Brain pericyte (primary cell): Measurements from ENCODE around the gene OR7A5.
"Not testable (repeated sequence)": the region's sequence is repeated elsewhere in the genome, so short reads cannot be mapped to it uniquely, and the experiment has no call there.

Experiments
- DNase-seq: peaks from one replicate; pipeline ENCODE4 v3.0.0-alpha.2; 2012; ENCODE audit warnings: low read depth, low spot score

OR7A5 gene

DNA sequence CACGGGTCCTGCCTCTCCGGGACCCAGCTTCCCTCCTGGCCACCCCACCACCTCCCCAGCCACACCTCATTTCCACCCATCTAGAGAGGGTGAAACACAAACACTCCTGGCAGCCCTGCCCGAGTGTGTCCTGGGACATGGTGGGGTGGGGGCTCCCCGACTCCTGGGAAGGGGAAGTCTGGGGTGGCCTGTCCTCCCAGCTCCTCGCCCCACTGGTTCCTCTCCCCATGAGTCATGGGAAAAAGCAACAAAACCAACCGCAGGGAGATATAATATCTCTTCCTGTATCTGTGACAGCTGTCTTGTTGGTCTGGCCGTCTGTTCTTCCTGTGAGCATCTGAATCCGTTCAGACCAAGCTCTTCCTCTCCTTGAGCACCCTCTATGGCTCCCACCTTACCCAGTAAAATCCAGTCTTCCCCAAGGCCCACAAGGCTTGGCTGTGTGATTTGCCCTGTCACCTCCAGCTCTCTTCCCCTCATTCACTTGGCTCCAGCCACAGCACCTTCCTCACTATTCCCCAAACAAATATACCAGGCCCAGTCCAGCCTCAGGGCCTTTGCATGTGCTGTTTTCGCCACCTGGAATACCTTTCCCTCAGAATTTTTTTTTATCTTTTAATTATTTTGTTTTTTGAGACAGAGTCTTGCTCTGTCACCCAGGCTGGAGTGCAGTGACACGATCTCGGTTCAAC is 49.7 kb downstream of the OR7A5 start:
- DNase-seq, result not testable (repeated sequence)

DNA sequence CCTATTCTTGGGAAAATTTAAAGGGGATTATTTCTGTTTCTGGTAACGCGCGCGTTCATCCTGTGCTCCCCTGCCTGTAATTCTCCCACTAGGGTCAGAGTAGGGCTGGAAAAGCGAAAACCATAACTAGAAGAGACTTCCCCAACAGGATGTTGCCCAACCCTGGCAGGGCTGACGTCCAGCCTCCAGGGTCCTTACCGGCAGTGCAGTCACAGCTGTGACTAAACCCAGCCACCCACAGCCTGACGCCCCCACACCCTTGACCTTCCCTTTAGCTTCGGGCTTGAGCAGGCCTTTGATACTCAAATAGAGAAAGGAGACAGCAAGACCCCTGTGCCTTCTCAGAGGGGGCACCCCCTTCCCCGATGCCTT is 50.3 kb downstream of the OR7A5 start:
- DNase-seq, result not testable (repeated sequence)

DNA sequence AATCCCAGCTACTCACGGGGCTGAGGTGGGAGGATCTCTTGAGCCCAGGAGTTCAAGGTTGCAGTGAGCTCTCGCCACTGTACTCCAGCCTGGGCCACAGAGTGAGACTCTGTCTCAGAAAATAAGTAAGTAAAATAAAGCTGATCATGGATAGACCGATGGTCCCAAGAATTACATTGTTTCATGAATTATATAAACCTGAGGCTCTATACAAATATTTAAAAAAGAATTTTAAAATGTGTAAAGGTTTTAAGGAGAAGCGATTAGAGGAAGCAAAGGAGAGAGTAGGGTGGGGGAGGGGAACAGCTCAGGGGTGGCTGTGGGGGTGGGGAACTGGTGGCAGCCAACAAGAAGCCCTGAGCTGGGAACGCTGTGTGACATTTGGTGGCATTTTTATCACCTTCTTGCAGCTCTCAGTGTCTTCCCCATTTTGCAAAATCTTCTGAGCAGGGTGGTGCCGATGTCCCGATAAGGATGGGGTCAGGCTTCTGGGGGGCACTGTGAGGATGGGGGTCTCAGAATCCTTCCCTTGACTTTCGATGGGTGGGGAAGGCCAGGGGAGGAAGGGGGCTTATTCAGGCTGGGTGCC is 51.5 kb downstream of the OR7A5 start:
- not testable (repeated sequence) for DNase-seq

DNA sequence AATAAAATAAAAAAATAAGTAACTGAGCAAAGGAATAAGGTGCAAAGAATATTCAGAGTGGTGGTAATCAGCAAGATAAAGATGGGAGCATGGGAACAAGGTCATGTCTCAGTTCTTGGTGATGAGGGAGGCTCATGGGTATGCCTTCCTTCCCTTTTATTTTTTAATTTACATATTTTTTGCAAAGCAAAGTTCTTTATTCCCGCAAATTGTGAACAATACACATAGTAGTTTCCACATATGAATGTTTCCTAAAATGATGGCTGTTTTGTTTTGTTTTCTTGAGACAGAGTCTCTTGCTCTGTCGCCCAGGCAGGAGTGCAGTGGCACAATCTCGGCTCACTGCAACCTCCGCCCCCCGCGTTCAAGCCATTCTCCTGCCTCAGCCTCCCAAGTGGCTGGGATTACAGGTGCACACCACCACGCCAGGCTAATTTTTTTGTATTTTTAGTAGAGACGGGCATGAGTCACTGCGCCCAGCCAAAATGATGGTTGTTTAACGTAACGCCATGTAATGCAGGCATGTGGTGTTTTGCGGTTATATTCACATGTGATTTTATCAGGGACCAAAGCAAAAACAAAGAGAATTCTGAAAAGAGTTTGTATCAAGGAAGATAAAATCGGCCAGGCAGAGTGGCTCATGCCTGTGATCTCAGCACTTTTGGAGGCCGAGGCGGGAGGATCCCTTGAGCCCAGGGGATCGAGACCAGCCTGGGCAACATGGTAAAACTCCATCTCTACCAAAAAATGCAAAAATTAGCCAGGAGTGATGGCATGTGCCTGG is 52.2 kb downstream of the OR7A5 start:
- no peak for DNase-seq

DNA sequence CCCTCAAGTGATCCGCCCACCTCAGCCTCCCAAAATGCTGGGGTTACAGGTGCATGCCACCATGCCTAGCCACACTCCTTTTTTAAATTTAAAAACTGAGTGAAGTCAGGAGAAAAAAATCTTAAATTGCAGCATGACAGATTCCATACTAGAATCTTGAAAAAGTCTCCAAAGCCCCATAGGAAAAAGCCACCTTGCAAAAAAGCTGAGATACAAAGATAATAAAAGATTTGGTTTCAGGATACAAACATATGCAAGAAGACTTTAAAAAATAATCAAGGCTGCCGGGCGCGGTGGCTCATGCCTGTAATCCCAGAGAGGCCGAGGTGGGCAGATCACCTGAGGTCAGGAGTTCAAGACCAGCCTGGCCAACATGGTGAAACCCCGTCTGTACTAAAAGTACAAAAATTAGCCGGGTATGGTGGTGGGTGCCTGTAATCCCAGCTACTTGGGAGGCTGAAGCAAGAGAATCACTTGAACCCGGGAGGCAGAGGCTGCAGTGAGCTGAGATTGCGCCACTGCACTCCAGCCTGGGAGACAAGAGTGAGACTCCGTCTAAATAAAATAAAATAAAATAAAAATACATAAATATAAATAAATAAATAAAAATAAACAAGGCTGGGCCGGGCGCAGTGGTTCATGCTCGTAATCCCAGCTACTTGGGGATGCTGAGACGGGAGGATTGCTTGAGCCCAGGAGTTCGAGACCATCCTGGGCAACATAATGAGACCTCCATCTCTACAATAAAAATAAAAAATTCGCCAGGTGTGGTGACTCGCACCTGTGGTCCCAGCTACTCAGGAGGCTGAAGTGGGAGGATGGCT is 53.1 kb downstream of the OR7A5 start:
- not testable (repeated sequence) for DNase-seq

DNA sequence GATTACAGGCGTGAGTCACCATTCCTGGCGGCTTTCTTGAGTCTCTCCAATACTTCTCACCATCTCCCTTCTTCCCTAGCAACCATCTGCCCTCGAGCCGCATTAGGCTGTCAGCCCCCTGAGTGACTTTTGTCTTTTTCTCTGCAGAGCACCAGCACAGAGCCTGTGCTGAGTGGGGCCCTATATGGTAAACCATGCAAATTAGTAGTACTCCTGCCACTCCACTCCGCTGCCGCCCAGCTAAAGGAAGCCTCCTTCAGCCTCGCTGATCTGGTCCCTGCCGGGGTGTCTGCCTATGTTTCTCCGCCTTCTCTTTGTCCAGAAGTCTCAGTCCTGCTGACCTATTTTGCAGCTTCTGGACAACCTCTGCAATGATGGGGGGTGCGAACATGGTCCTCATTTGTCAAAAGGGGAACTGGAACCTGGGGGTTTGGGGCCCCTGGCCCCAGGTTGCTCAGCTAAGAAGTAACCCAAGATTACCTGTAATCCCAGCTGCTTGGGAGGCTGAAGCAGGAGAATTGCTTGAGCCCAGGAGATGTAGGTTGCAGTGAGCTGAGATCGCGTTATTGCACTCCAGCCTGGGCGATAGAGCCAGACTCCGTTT is 54.3 kb downstream of the OR7A5 start:
- not testable (repeated sequence) for DNase-seq

DNA sequence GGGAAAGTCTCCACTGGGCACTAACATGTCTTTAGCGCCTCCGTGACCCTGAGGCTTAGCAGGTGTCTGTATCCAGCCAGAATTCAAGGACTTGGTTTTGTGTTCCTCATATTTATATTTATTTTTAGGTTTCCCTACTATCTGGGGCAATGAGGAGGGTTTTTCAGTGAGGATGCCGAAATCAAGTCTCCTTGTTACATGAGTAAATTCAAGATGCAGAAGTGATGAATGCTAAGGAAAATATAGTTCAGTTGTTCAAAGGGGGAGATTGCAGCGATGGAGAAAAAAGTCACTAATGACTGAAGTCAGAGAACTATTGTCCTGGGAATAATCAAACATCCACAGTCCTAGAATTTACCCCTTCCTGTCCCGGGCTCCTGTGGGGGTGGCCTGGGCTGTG is 55.8 kb downstream of the OR7A5 start:
- no peak for DNase-seq

DNA sequence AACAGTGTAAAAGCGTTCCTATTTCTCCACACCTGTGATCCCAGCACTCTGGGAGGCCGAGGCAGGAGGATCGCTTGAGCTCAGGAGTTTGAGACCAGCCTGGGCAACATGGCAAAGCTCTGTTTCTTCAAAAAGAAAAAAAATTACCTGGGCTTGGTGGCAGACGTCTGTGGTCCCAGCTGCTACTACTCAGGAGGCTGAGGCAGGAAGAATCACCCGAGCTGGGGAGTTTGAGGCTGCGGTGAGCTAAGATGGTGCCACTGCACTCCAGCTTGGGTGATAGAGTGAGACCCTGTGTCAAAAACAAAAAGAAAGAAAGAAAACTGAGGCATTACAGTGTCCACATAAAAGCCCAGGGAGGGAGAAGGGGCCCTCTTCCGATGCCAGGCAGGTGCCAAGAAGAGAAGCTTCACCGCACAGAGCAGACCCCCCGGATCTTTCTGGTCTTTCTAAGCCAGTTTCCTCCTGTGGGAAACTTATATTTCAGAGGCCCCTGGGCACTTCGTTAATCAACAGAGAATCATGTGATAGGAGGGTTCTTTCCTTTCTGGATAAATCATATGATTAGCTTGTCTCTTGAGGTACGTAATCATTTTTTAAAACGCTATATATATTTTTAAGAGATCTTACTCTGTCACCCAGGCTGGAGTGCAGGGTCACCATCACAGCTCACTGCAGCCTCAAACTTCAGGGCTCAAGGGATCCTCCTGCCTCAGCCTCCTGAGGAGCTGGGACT is 56.7 kb downstream of the OR7A5 start, which contains the start of gene ADGRE2:
TSS of gene ADGRE2 (minus strand) at position 451 of the 736 bp plus-strand sequence. CDS start 1,804 bp downstream, outside the sequence.
- not testable (repeated sequence) for DNase-seq

DNA sequence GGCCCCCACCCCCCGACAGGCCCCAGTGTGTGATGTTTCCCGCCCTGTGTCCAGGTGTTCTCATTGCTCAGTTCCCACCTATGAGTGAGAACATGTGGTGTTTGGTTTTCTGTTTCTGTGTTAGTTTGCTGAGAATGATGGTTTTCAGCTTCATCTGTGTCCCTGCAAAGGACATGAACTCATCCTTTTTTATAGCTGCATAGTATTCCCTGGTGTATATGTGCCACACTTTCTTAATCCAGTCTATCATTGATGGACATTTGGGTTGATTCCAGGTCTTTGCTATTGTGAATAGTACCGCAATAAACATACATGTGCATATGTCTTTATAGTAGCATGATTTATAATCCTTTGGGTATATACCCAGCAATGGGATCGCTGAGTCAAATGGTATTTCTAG is 57.3 kb downstream of the OR7A5 start:
- DNase-seq, result not testable (repeated sequence)
